DMS153 treated with DMSO at 0.1 percent for 48 hours (cell line): ENCODE data around the gene CNTN4.
"Not testable (repeated sequence)": the region's sequence is repeated elsewhere in the genome, so short reads cannot be mapped to it uniquely, and the experiment has no call there.

ENCODE experiments used
- DNase-seq: peaks from one replicate; lab custom pipeline; 2025; ENCODE audit not compliant: unreplicated experiment; lab: John Stamatoyannopoulos, UW

The CNTN4 gene

DNA sequence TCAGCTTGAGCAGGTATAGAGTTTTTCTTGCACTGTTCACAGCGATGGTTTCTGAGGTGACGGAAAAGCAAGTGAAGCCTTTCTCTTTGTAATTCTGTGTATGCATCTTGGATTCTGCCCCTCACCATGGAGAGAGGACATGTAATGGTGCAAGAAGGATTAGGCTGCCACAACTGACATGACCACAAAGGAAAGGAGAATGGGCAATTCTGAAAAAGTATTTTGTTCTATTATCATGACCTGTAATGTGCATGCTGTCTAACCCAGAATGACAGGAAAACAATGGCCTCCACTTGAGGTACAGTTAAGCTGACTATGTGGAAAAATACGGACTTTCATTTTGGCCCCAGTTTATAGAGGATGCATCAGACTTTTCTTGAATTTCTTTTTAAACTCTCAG lies 784.6 kb downstream of the CNTN4 start:
- DNase-seq: no peak

DNA sequence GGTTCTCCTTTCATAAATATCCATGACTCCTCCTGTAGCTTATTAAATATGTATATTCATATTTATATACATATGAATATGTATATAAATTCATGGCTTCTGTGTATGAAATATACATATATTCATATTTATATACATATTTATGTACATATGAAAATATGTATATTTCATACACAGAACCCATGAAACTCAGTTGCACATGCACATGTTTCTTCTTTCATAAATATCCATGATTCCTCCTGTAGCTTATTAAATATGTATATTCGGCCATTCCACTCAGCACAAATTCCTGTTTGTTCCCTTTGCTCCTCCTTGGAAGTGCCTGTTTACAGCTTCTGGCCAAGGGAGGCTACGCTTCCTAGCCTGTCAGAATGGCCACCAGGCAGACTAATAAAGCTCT lies 789.9 kb downstream of the CNTN4 start:
- no peak for DNase-seq

DNA sequence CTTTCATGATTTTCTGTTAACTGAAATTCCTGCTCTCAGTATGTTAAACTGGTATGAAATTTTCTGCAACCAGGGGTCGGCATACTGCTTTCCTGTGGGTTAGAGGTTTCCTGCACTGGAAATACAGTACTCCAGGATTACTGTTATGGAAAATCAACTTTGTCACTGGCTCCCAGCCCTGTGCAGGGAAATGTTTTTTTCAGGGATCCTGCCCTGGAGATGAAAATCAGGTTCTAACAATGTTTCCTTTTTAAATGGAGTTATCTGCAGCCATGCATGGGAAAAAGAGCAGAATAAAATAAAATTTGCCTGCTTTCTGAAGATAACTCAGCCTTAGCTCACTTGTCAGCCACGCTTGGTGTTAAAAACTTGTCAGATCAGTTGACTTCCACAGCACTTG lies 791.1 kb downstream of the CNTN4 start:
- DNase-seq: no peak

DNA sequence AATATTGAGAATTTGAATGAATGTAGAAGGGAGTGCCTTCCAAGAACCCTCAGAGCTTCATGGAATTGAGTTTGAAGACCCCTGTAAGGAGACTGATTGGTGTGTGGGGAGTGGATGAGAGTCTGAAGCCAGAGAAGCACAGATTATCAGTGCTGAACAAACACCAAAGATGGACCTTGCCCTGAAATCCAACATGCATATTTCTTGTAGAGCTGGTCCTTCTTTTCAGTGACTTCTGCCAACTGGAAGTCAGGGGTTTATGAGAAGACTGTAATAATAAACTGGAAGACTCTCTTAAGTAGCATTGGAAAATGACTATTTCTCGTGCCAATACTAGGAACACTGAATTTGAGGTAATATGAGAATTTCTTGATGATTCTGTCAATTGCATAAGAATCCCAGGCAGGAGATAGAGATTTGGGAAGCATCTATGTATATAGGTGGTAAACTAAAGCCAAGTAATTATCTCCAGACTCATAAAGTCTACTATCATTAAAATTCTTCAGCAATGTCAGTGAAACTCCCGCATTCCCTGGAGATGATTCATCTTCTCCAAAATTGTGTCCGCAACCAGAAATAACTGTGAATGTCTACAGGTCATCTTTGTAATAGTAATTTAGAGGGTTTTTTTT lies 797.8 kb downstream of the CNTN4 start:
- no peak for DNase-seq

DNA sequence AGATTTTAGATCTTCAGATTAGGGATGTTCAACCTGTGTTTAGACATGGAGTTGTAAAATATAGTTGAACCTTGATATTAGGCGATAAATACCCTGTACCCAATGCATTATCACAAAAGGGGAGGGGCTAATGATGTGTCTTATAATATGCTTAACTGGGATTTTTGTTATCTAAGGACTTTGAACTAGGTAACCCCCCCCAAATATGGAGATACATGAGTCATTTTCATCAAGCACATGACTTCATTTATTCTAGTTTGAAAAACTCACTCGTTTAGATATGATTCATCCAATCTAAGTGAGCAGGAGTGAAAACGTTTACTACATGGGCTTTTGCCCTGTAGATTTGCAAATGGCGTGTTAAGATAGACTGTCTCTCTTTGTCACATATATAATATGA lies 799.2 kb downstream of the CNTN4 start:
- no peak for DNase-seq

DNA sequence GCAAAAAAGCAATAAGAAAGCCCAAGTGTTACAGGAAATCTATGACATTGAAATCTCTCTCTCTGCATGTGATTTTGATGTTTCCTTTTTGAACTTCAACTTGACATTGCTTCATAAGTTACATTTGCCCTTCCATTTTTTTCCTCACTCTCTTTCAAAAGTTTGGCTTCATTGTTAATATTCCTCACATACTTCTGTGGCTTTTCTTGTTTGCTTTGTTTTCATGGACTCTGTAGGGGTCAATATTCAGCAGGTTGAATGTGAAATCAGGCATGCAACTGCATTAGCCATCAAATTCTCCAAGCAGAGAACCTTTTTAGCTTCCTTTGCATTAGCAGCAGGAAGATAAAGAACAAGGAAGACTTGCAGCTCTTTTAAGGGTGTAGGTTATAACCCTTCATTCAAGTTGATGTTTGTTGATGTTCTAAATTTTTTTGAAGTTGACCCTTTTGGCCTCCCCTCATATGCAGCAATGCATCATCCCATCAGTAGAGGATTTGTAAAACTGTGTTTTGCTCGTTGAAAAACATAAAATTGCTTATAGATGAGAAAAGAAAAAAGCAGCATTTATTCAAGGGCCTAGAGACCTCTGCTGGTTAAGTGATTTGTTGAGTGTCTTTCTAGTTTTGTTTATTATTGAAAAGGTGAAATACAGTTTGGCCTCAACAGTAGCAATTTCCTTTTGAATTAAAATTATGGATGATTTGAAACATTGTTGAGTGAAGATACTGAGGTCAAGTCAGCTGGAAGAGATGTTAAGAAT lies 800.1 kb downstream of the CNTN4 start:
- DNase-seq: no peak

DNA sequence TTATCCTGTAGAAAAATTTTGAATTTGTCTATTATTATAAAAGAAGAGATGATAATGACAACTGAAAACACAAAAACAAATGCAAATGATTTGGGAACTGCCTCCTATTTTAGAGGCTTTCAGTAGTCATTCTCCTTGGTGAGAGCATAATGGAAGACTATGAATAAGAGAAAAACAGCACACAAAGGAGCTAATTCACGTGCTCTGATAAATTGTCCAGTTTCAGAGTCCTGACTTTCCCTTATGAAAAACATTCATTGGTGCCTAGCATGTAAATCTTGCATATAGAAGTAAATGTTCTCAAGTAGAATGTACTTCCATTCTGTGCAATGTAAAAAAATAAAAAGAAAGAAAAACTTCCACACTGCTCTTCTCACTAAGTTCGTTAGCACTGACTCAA lies 805.4 kb downstream of the CNTN4 start:
- DNase-seq: no peak

DNA sequence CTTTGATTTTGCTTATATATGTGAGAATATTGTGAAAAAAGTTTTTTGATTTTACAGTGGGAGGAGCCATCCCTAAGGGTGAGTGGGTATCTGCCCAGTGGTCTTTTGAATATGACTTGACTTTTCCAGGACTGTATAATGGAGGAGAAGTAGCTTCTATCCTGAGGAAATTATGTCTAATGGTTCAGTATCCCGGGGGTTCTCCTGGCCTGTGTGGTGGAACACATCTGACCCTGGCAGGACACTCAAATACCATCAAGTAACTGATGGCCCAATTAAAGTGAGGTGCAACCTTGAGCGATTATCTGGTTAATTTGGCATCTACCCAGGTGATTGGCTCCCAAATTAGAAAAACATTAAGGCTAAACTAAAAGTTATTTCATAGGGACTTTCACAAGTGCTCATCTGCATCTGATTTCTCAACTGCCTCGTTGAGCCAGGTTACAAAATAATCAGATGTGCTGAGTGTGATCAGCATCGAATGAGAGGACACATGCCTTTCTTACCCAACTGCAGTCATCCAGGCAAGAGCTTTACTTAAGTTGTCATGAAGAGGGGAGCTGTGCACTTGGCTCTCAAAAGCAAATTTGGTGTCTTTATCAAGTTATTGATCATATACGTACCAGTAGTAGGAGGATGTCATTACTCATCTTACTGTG lies 810.2 kb downstream of the CNTN4 start:
- DNase-seq: no peak

DNA sequence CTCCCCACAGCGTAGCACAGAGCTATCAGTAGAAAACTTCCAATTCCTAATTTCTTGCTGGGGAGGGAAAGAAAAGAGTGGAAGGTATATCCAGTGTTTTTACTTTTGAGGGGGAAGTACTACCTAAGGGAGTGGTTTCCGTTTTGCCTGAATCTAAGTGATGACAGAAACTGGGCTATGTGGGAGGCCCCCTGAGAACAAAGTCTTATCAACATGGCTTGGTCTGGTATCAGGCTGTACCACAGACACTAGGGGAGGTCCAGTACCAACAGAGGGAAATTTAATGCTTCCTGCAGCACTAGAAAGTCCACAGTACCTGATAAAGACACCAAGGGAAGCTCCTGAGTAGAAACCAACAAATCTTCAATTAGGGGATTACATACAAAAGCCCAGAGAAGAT lies 812.3 kb downstream of the CNTN4 start:
- no peak for DNase-seq

DNA sequence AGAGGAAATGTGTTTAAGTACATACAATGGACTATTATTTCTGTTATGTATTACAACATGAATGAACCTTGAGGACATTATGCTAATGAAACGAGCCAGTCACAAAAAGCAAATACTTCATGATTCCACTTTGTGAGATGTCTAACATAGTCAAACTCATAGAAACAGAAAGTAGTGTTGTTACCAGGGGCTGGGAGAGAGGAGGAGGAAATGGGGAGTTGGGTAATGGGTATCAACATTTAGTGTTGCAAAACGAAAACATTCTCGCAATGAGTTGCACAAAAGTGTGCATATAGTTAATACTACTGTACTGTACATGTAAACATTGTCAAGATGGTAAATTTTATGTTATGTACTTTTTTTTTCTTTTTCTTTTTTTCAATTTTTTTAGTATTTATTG lies 817.2 kb downstream of the CNTN4 start:
- no peak for DNase-seq

DNA sequence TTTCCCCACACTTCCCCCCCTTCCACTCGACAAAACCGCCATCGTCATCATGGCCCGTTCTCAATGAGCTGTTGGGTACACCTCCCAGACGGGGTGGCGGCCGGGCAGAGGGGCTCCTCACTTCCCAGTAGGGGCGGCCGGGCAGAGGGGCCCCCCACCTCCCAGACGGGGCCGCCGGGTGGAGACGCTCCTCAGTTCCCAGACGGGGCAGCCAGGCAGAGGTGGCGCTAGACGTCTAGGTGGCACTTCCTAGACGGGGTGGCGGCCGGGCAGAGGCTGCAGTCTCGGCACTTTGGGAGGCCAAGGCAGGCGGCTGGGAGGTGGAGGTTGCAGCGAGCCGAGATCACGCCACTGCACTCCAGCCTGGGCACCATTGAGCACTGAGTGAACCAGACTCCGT lies 818.0 kb downstream of the CNTN4 start:
- DNase-seq: not testable (repeated sequence)

DNA sequence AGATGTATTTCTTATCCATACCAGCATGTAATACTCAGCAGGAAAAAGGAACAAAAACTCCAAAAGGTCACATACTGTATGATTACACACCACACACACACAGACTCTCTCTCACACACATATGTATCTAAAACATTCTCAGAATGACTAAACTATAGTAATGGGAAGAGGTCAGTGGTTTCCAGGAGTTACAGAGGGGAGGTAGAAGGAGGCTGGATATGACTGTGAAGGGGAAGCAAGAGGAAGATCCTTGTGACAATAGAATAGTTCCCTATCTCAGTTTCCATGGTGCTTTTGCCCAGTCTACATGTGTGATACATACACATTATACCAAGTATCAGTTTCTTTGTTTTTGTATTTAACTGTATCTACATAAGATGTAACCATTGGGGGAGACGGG lies 821.4 kb downstream of the CNTN4 start:
- DNase-seq: no peak

DNA sequence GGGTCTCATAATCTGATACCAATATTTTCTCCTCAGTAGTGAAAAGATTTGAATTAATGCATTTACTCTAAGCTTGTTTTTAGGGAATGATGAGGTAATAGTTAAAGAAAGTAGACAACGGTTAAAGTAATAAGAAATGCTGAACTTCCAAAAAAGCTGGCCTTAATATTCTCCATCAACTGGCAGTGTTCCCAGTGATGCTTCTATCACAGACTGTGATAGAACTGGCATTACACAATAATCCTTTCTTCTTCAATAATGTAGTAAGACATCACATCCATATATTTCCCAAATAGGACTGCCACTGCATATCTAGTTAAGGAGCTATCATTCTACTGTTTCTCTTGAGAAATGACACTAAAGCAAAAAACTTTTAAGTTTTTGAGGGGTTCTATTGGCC lies 822.8 kb downstream of the CNTN4 start:
- no peak for DNase-seq

DNA sequence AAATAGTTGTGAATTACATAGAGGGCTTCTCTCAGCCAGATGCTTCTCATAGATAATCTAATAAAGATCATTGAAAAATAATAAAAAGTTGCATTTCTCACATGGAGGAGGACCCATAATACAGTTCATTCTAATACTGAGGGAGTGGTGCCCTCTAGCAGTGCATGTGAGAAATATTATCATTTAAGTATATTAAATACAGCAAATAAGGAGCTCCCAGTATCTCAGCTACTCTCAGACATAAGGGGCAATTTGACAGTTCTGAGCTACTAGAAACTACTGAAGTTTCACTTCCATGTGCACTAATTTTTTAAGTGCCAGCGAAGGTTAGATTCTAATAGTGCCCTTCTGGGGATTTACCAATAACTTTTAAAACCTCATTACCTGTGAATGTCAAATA lies 823.2 kb downstream of the CNTN4 start:
- DNase-seq: no peak

DNA sequence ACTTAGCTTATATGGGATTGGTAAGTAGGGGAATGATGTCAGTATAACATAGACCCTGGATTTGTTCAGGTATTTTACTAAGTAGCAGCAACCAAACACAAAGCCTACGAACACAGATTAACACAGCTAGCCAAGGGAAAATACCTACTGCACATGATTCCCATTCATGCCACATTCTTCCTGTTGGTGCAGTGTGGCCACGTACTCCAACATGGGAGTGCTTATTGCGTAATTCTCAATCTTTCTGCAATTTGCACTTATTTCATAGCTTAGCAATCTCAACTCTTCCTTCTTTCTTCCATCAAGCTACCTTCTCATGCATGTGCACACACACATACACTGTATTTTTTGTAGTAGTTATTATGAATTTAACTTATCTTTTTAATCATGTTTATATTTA lies 824.7 kb downstream of the CNTN4 start:
- no peak for DNase-seq

DNA sequence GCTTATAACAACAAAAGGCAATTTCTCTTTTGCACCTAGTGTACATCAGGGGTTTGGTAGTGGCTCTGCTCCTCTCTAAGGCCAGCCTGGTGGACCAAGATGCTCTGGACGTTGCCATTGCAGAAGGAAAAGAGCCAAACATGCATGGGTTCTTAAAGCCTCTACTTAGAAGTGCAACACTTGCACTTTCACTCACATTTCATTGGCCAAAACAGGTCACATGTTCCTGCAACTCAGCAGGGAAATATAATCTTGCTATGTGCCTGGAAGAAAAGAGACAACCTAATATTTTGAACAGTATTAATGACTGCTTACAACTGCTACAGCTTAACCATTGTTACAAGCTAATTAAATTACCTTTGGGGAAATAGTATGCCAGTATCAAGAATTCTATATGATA lies 828.6 kb downstream of the CNTN4 start:
- DNase-seq: no peak

DNA sequence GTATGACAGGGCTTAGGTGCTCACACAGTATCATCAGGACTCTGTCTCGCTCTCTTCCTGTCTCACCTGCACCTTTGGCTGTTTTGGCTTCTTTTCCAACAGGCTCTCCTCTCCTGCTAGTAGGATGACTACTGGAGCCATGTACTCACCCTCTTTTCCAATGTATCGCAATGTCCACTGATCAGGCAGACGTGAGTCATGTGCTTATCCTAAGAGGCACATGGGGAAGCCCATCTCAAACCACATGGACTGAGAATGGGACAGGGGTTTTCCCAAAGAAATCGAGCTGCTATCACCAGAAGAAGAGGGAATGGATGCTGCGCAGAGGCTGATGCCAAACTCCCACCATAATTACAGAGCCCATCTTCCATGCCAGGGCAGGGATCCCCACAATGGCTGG lies 830.9 kb downstream of the CNTN4 start:
- no peak for DNase-seq

DNA sequence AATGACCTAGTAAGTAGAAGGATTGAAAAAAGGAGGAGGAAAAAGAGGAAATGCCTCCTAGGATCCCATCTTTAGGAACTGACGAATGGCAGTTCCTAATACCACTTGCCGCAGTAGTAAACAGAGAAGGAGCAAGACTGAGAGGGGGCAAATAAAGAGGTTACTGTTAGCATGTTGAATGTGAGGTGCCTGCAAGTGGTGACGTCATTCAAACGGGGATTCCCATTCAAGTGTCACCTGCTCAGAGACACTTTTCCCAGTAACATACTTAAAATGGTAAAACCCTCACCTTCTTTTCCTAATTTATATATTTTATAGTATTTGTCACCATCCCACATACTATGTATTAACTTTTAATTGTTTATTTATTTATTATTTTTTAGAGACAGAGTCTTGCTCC lies 832.6 kb downstream of the CNTN4 start:
- DNase-seq: no peak

DNA sequence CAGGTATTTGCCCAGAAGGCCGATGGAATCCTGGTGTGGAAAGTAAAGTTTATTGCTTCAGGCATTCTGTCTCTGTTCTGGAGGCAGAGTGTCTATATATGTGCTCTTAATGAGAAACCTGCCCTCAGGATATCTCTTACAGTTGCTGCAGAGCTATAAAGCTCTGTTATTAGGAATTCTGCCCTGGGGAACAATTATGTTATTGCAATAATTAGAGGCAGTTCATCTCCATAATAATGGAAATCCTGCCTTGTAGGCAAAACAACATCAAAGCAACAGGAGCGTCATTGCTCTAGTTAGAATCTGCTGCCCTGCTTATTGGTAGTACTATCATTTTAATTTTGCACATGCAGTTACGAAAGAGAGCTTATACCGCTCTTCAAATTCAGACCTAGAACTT lies 835.9 kb downstream of the CNTN4 start:
- no peak for DNase-seq

DNA sequence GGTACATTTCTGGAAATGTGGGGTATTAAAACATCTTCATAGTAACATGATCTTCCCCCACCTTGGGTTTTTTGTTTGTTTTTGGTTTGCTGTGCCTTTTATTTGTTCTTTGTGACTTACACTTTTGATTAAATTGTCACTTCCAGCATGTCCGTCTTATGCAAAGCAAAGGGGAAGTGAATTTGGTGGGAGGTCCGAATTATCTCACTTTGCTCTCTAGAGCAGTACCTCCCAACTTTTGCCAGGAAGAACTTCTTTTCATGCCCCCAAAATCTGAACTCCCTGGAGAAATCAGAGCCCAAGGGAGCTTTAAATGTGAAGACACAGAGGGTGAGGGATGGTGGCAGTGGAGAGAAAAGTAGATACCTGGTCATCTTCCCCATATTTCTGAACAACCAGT lies 838.4 kb downstream of the CNTN4 start:
- DNase-seq: no peak

DNA sequence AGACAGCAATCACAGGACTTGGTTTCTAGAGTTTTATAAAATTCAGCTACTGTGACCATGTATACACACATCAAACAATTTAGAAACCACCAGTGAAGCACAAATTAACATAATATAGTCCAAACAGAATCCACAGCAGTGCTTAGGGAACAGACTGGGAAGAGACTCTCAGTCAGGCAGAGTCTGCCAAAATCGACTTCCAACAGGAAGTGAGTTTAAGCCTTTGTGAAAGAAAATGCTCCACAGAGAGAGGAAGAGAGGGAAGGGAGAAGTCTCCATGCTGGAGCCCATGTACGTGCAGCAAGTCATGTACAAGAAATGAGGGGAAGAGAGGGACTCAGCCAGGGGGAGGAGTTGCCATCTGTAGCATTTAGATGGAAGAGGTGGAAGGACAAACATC lies 838.9 kb downstream of the CNTN4 start:
- DNase-seq: no peak

DNA sequence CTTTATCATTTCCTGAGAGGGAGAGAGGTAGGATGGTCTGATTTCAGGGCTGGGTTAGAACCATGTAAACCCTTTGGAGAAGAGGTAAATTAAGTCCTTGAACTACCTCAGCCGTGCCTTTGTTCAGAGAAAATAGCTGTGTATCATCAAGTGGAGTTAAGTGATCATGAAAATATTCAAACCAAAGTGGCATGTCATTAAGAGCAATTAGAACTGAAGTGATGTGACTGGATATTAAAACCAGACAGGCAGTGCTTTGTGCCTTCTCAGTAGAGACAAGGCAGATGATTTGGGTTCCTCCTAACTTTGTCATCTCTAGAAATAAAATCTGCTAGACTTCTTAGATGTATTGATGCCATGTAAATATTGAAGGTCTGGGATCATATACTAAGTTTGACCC lies 840.0 kb downstream of the CNTN4 start:
- no peak for DNase-seq

DNA sequence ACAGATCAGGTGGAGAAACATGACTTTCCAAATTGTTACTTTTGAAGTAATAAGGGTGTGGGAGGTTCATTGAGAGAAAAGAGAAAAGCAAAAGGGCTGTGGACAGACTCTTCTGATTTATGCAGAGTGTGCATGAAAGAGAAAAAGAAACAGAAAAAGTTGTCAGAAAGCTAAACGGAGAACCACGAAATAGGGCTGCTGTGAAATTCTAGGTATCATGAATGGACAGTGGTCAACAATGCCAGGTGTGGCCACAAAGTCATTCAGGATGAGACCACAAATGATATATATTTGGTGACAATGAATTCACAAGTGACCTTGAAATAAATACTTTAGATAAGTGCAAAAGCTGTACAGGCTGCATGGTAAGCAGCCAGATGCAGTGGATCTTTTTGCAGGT lies 841.4 kb downstream of the CNTN4 start:
- no peak for DNase-seq
